GM23338 (cell line): ENCODE data around the gene SLC12A3.

Source experiments
- CREB1 ChIP-seq: fragments of 250-450 bp; sonication (Bioruptor Pico); IDR thresholded peaks from 2 replicates; pipeline ENCODE4 v1.5.0; 2020; ENCODE audit warnings: low read depth, mild to moderate bottlenecking, moderate library complexity
- CTCF ChIP-seq, 2 experiments: fragments of 200-600 bp in 1 of 2; sonication (generic) in 1 of 2; conservative IDR thresholded peaks; 2 replicates each; pipeline versions ENCODE4 v1.5.1 to v1.6.1; 2016 to 2017; ENCODE audit warnings: antibody characterized with exemption in 2 of 2, low read depth in 2 of 2, mild to moderate bottlenecking in 2 of 2, moderate library complexity in 1 of 2
- EZH2 ChIP-seq: fragments of 200-600 bp; sonication (generic); IDR thresholded peaks from one replicate; pipeline ENCODE4 v1.8.0; 2017; ENCODE audit warnings: antibody characterized with exemption, mild to moderate bottlenecking, low read depth; ENCODE audit not compliant: unreplicated experiment
- EZH2phosphoT487 ChIP-seq: fragments of 200-600 bp; sonication (generic); IDR thresholded peaks from one replicate; pipeline ENCODE4 v1.8.1; 2018; ENCODE audit warnings: antibody characterized with exemption; ENCODE audit not compliant: unreplicated experiment
- JUNB ChIP-seq: IDR thresholded peaks from one replicate; pipeline ENCODE4 v1.6.1; 2016; ENCODE audit warnings: antibody characterized with exemption; ENCODE audit not compliant: unreplicated experiment
- POLR2AphosphoS5 ChIP-seq: IDR thresholded peaks from 2 replicates; pipeline ENCODE4 v1.6.1; 2016; ENCODE audit warnings: antibody characterized with exemption, low read depth

DNA sequence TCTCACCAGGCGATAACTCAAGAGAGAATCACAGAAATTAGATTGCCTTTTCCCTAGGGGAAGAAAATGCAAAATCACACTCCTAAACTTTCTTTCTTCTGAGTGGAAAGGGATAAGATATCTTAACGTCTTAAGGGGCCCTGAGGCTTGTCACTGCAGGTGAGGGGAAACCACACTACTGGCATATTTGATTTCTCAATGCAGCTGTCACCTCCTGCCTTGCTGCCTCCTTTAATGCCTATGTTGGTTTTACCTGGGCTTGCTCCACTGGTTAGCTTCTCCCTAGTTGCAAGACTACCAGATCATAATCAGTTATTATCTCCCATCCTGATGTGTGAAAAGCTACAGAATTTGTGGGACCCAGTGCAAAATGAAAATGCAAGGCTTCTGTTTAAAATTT is 62.5 kb downstream of the SLC12A3 start:
- no peak for TF ChIP-seq CREB1 (CRISPR knock-in tag)
- TF ChIP-seq EZH2phosphoT487 = no peak
- no peak for TF ChIP-seq CTCF (conservative IDR thresholded peaks at IDR 0.05; ENCODE audit: low read depth in 2 of 2)
- TF ChIP-seq POLR2AphosphoS5 = no peak
- TF ChIP-seq EZH2 = no peak
- no peak for TF ChIP-seq JUNB
